HG03354 (cell line): Measurements from ENCODE around the gene FSIP2.
"Not testable (repeated sequence)": the region's sequence is repeated elsewhere in the genome, so short reads cannot be mapped to it uniquely, and the experiment has no call there.

Experiments used
- ATAC-seq: cut with Tn5 transposase; IDR thresholded peaks from one replicate; pipeline ENCODE4 v1.9.1; 2021; ENCODE audit warnings: mild to moderate bottlenecking; ENCODE audit not compliant: unreplicated experiment, poor library complexity, severe bottlenecking

Gene FSIP2

GRCh38 chr2:185802926-185803325, 64.3 kb downstream of the FSIP2 start:
- ATAC-seq: no peak

- no peak for ATAC-seq
These were observed 68.2 kb downstream of the FSIP2 start for GRCh38 chr2:185806783-185807182.

GRCh38 chr2:185807351-185807750, 68.7 kb downstream of the FSIP2 start:
- ATAC-seq: no peak

GRCh38 chr2:185811580-185811979, 73.0 kb downstream of the FSIP2 start:
- no peak for ATAC-seq

GRCh38 chr2:185813707-185814106, 75.1 kb downstream of the FSIP2 start:
- no peak for ATAC-seq

- ATAC-seq: no peak
These were observed 79.4 kb downstream of the FSIP2 start for GRCh38 chr2:185817991-185818390.

- no peak for ATAC-seq
These were observed 82.9 kb downstream of the FSIP2 start for GRCh38 chr2:185821467-185821866.

- ATAC-seq: no peak
These were observed 85.2 kb downstream of the FSIP2 start for GRCh38 chr2:185823773-185824172.

- ATAC-seq: no peak
These were observed 87.0 kb downstream of the FSIP2 start for GRCh38 chr2:185825557-185825956.

GRCh38 chr2:185828326-185828725, 89.7 kb downstream of the FSIP2 start:
- no peak for ATAC-seq

- ATAC-seq: no peak
These were observed 95.3 kb downstream of the FSIP2 start for GRCh38 chr2:185833864-185834263.

GRCh38 chr2:185835974-185836373, 97.4 kb downstream of the FSIP2 start:
- no peak for ATAC-seq

GRCh38 chr2:185854885-185855284, 116.3 kb downstream of the FSIP2 start:
- no peak for ATAC-seq

- no peak for ATAC-seq
These were observed 119.1 kb downstream of the FSIP2 start for GRCh38 chr2:185857691-185858090.

- ATAC-seq: no peak
These were observed 120.9 kb downstream of the FSIP2 start for GRCh38 chr2:185859506-185859905.

GRCh38 chr2:185860321-185860720, 121.7 kb downstream of the FSIP2 start:
- ATAC-seq: no peak

GRCh38 chr2:185862657-185863398, 124.2 kb downstream of the FSIP2 start:
- ATAC-seq: no peak

GRCh38 chr2:185864468-185865260, 126.1 kb downstream of the FSIP2 start:
- ATAC-seq: not testable (repeated sequence)

GRCh38 chr2:185875136-185875931, 136.7 kb downstream of the FSIP2 start:
- no peak for ATAC-seq

GRCh38 chr2:185876234-185876633, 137.6 kb downstream of the FSIP2 start:
- no peak for ATAC-seq
